ENCODE results near the gene INSC. TPM values are rescaled to one million over a fixed set of nuclear protein-coding genes. Genes with fewer than 3 reads are reported as not detected.

Gene INSC
- total RNA-seq, 1 experiment from 2014 or later: 1.0 TPM

GRCh38 chr11:15159085-15159484, 44.4 kb downstream of the INSC start:
- POLR2A ChIA-PET (ENCODE audit: low non-redundant PET): no interaction called here
- no peaks in the 10 kb centered on the region for H3K27me3 ChIP-seq (replicated peaks; ENCODE audit: insufficient read depth, low read depth, low read length, poor library complexity)
- intact Hi-C loops (cut with micrococcal nuclease; ENCODE audit: unreplicated experiment): no loop called here
- H3K4me1 ChIP-seq (ENCODE audit: insufficient read depth, low read length, poor library complexity, severe bottlenecking): no peaks in the 10 kb centered on the region
- no peak overlapping the region for H3K4me3 ChIP-seq (ENCODE audit: low read depth, low read length, poor library complexity, severe bottlenecking)
- no peak overlapping the region for H3K27ac ChIP-seq (ENCODE audit: low read depth, low read length, poor library complexity, severe bottlenecking)
- TF ChIP-seq CTCF (conservative IDR thresholded peaks at IDR 0.05; ENCODE audit: low read depth, low read length) (peak; percentile 59), EZH2 (IDR thresholded peaks at IDR 0.05; ENCODE audit: borderline replicate concordance, low read depth, low read length, poor library complexity, severe bottlenecking) (no peak)
- peak; percentile 28 for DNase-seq (ENCODE audit: low spot score)
- no TSS peak for BruUV-seq (replicated peaks)
- H3K9me3 ChIP-seq (ENCODE audit: low read depth, low read length, poor library complexity, severe bottlenecking): no peaks in the 10 kb centered on the region
- CTCF ChIA-PET: interaction anchor here (0.7 kb wide), 1 partner anchor 313 kb away, joined by 3 read pairs; no protein-coding TSS in a partner anchor
- H3K36me3 ChIP-seq (ENCODE audit: insufficient read depth, low read length, poor library complexity, severe bottlenecking): no peaks in the 10 kb centered on the region

GRCh38 chr11:15161790-15162189, 47.1 kb downstream of the INSC start:
- intact Hi-C loops (cut with micrococcal nuclease; ENCODE audit: unreplicated experiment): no loop called here
- no peaks in the 10 kb centered on the region for H3K9me3 ChIP-seq (ENCODE audit: low read depth, low read length, poor library complexity, severe bottlenecking)
- no peaks in the 10 kb centered on the region for H3K4me1 ChIP-seq (ENCODE audit: insufficient read depth, low read length, poor library complexity, severe bottlenecking)
- TF ChIP-seq EZH2 (IDR thresholded peaks at IDR 0.05; ENCODE audit: borderline replicate concordance, low read depth, low read length, poor library complexity, severe bottlenecking): no peak
- TF ChIP-seq CTCF (conservative IDR thresholded peaks at IDR 0.05; ENCODE audit: low read depth, low read length): no peak
- H3K4me3 ChIP-seq (ENCODE audit: low read depth, low read length, poor library complexity, severe bottlenecking): no peak overlapping the region
- POLR2A ChIA-PET (ENCODE audit: low non-redundant PET): no interaction called here
- CTCF ChIA-PET: interaction anchor here (1.1 kb wide), 1 partner anchor 61 kb away, joined by 3 read pairs; no protein-coding TSS in a partner anchor
- DNase-seq (ENCODE audit: low spot score): no peak
- no peaks in the 10 kb centered on the region for H3K36me3 ChIP-seq (ENCODE audit: insufficient read depth, low read length, poor library complexity, severe bottlenecking)
- no peaks in the 10 kb centered on the region for H3K27me3 ChIP-seq (replicated peaks; ENCODE audit: insufficient read depth, low read depth, low read length, poor library complexity)
- H3K27ac ChIP-seq (ENCODE audit: low read depth, low read length, poor library complexity, severe bottlenecking): no peak overlapping the region
- BruUV-seq (replicated peaks): no TSS peak

GRCh38 chr11:15163136-15163535, 48.4 kb downstream of the INSC start:
- DNase-seq (ENCODE audit: low spot score): no peak
- Histone ChIP-seq H3K27me3 (replicated peaks; ENCODE audit: insufficient read depth, low read depth, low read length, poor library complexity) (no peaks in the 10 kb centered on the region), H3K36me3 (ENCODE audit: insufficient read depth, low read length, poor library complexity, severe bottlenecking) (no peaks in the 10 kb centered on the region), H3K4me1 (ENCODE audit: insufficient read depth, low read length, poor library complexity, severe bottlenecking) (no peaks in the 10 kb centered on the region), H3K27ac (ENCODE audit: low read depth, low read length, poor library complexity, severe bottlenecking) (no peak overlapping the region), H3K9me3 (ENCODE audit: low read depth, low read length, poor library complexity, severe bottlenecking) (no peaks in the 10 kb centered on the region), H3K4me3 (ENCODE audit: low read depth, low read length, poor library complexity, severe bottlenecking) (no peak overlapping the region)
- intact Hi-C loops (cut with micrococcal nuclease; ENCODE audit: unreplicated experiment): no loop called here
- no peak for TF ChIP-seq CTCF (conservative IDR thresholded peaks at IDR 0.05; ENCODE audit: low read depth, low read length)
- TF ChIP-seq EZH2 (IDR thresholded peaks at IDR 0.05; ENCODE audit: borderline replicate concordance, low read depth, low read length, poor library complexity, severe bottlenecking): no peak
- ChIA-PET POLR2A (ENCODE audit: low non-redundant PET) (no interaction called here), CTCF (interaction anchor here (1.1 kb wide), 1 partner anchor 62 kb away, joined by 3 read pairs; no protein-coding TSS in a partner anchor)
- no TSS peak for BruUV-seq (replicated peaks)

All from A673 (cell line).